ENCODE measurements around the gene TTC34. TPM values are rescaled to one million over a fixed set of nuclear protein-coding genes. Genes with fewer than 3 reads are reported as not detected.

TTC34 gene
- total and polyA plus RNA-seq, 2 donors from 2014 or later: 0.15 to 2.4 TPM

DNA sequence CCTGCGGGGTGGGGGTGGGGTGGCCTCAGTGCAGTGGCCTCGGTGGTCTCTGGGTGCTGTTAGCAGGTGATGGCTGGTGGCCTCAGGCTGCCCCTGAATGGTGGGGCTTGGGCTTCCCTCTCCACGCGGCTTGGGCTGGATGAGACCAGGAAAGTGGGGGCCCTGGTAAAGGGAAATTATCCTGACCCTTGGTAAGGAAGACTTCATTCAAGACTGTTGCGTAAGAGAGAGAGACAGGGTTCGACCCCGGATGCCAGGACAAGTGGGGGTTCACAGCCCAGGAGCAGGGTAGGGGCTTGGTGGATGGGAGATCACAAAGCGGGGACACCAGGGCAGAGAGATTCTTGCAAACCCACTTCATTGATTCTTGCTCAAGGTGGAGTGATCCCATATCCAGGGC lies 5.5 kb upstream of the TTC34 start:
- no peak overlapping the region for H3K27ac ChIP-seq (ENCODE audit: low read depth in 2 of 2, low read length in 2 of 2)
- FAIRE-seq: no peak
- H3K27me3 ChIP-seq (ENCODE audit: control insufficient read depth, insufficient read depth, low read length): peaks cover 3% of the 10 kb centered on the region
- intact Hi-C loops (cut with DNase I): no loop called here
- H3K9ac ChIP-seq (ENCODE audit: low read length in 3 of 3): no peak overlapping the region
- no peaks in the 10 kb centered on the region for H3K36me3 ChIP-seq (ENCODE audit: control insufficient read depth in 2 of 3, insufficient read depth in 3 of 3, low read length in 3 of 3)
- H3K4me1 ChIP-seq (ENCODE audit: control insufficient read depth in 2 of 3, insufficient read depth in 2 of 3, low read depth in 1 of 3, low read length in 3 of 3): no peaks in the 10 kb centered on the region
- TF ChIP-seq, protein P1, sequence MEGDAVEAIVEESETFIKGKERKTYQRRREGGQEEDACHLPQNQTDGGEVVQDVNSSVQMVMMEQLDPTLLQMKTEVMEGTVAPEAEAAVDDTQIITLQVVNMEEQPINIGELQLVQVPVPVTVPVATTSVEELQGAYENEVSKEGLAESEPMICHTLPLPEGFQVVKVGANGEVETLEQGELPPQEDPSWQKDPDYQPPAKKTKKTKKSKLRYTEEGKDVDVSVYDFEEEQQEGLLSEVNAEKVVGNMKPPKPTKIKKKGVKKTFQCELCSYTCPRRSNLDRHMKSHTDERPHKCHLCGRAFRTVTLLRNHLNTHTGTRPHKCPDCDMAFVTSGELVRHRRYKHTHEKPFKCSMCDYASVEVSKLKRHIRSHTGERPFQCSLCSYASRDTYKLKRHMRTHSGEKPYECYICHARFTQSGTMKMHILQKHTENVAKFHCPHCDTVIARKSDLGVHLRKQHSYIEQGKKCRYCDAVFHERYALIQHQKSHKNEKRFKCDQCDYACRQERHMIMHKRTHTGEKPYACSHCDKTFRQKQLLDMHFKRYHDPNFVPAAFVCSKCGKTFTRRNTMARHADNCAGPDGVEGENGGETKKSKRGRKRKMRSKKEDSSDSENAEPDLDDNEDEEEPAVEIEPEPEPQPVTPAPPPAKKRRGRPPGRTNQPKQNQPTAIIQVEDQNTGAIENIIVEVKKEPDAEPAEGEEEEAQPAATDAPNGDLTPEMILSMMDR (IDR thresholded peaks at IDR 0.05; ENCODE audit: borderline replicate concordance, extremely low read depth, insufficient read depth): no peak
- no peak overlapping the region for H3K4me3 ChIP-seq (ENCODE audit: low read length in 3 of 3)
- H3K9me3 ChIP-seq (ENCODE audit: control insufficient read depth in 2 of 3, insufficient read depth in 1 of 3, low read length in 3 of 3): no peaks in the 10 kb centered on the region
- peak in 1 of 5 donors; percentile 55 for DNase-seq

DNA sequence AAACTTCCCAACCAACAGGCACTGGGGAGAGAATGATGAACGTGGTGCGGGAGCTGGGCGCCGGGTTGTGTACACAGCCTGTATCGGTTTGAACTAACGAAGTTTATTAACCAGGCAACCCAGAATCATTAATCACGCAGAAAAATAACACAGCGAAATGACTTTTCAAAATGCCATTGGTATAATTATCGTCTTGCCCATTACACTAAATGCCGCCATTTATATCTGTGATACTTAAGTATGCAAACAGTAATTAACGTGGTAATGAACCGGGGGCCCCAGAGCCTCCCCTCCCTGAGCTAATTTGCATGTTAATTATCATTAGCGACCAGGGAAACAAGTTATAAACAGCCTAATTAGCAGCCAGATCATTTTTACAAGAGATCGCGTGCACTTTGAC lies 5.1 kb upstream of the TTC34 start:
- Histone ChIP-seq H3K27ac (ENCODE audit: low read depth in 2 of 2, low read length in 2 of 2) (no peak overlapping the region), H3K27me3 (ENCODE audit: control insufficient read depth, insufficient read depth, low read length) (peaks cover 3% of the 10 kb centered on the region), H3K9ac (ENCODE audit: low read length in 3 of 3) (no peak overlapping the region), H3K4me1 (ENCODE audit: control insufficient read depth in 2 of 3, insufficient read depth in 2 of 3, low read depth in 1 of 3, low read length in 3 of 3) (no peaks in the 10 kb centered on the region), H3K9me3 (ENCODE audit: control insufficient read depth in 2 of 3, insufficient read depth in 1 of 3, low read length in 3 of 3) (no peaks in the 10 kb centered on the region), H3K4me3 (ENCODE audit: low read length in 3 of 3) (no peak overlapping the region), H3K36me3 (ENCODE audit: control insufficient read depth in 2 of 3, insufficient read depth in 3 of 3, low read length in 3 of 3) (no peaks in the 10 kb centered on the region)
- intact Hi-C loops (cut with DNase I): no loop called here
- no peak for FAIRE-seq
- TF ChIP-seq, protein P1 (IDR thresholded peaks at IDR 0.05; ENCODE audit: borderline replicate concordance, extremely low read depth, insufficient read depth): no peak
- DNase-seq: no peak

DNA sequence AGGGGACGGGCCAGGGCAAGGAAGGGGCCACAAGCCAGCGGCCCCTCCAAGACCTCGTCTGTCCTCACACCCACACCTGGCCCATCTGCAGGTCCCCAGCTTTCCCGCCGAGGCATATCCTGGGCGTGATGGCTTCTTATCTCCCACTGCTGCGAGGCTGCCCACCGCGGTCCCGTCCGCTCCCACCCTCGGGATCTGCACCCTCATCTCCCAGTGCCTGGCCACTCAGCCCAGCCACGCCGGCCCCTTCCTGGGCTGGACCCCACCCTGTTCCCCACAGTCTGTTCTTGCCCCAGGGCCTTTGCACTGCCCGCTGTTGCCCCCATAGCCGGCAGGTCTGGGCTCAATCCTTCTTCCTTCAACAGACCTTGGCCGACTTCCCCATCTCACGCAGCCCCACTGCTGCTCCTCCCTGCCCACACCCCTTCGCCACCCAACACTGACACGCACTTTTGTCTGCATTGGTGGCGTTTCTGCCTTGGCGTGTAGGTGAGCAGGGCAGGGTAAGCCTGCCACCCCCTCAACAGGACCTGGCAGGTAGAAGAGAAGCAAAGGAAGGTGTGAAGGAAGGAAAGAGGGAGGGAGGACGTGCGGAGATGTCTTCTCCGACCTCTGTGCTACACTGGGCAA lies 4.4 kb upstream of the TTC34 start:
- no peaks in the 10 kb centered on the region for H3K9me3 ChIP-seq (ENCODE audit: control insufficient read depth in 2 of 3, insufficient read depth in 1 of 3, low read length in 3 of 3)
- no peaks in the 10 kb centered on the region for H3K4me1 ChIP-seq (ENCODE audit: control insufficient read depth in 2 of 3, insufficient read depth in 2 of 3, low read depth in 1 of 3, low read length in 3 of 3)
- intact Hi-C loops (cut with DNase I): no loop called here
- DNase-seq (peak in 1 of 5 donors; percentile 56), FAIRE-seq (no peak)
- H3K27me3 ChIP-seq (ENCODE audit: control insufficient read depth, insufficient read depth, low read length): peaks cover 3% of the 10 kb centered on the region
- H3K27ac ChIP-seq (ENCODE audit: low read depth in 2 of 2, low read length in 2 of 2): no peak overlapping the region
- no peak overlapping the region for H3K9ac ChIP-seq (ENCODE audit: low read length in 3 of 3)
- H3K4me3 ChIP-seq (ENCODE audit: low read length in 3 of 3): no peak overlapping the region
- TF ChIP-seq, protein P1 (IDR thresholded peaks at IDR 0.05; ENCODE audit: borderline replicate concordance, extremely low read depth, insufficient read depth): no peak
- no peaks in the 10 kb centered on the region for H3K36me3 ChIP-seq (ENCODE audit: control insufficient read depth in 2 of 3, insufficient read depth in 3 of 3, low read length in 3 of 3)
